Right cardiac atrium (tissue), 5 donors: ENCODE data around the gene NDUFB8. TPM values are rescaled to one million over a fixed set of nuclear protein-coding genes. Genes with fewer than 3 reads are reported as not detected.

Experiments used
- ATAC-seq, 2 donors: fragments of 200-7000 bp; cut with Tn5 transposase; one replicate each; pipeline versions ENCODE4 v1.8.0 to v1.9.1; 2020; ENCODE audit warnings: moderate library complexity in 2 of 2, mild to moderate bottlenecking in 1 of 2
- DNase-seq, 3 donors: peaks; one replicate each; pipeline ENCODE4 v3.0.0-alpha.2; 2020
- H3K27ac ChIP-seq: one replicate; pipeline ENCODE4 v1.5.1; 2013; ENCODE audit warnings: mild to moderate bottlenecking, low read length, control low read depth, moderate library complexity
- H3K27me3 ChIP-seq: one replicate; pipeline ENCODE4 v1.6.1; 2013; ENCODE audit not compliant: control insufficient read depth, insufficient read depth
- H3K4me1 ChIP-seq: one replicate; pipeline ENCODE4 v1.6.1; 2013; ENCODE audit warnings: low read length; ENCODE audit not compliant: control insufficient read depth, insufficient read depth
- H3K4me3 ChIP-seq: one replicate; pipeline ENCODE4 v1.5.1; 2013; ENCODE audit warnings: low read length, control low read depth
- H3K9me3 ChIP-seq: one replicate; pipeline ENCODE4 v1.6.1; 2013; ENCODE audit warnings: low read length; ENCODE audit not compliant: control insufficient read depth
- WGBS: extraction: QIAGEN DNeasy Blood & Tissue Kit; methylation state at CpG from one replicate; pipeline ENCODE4 v1.1.7; 2013; 5-methylcytosine and 5-hydroxymethylcytosine counted together
- intact Hi-C, 4 donors: fragments of 100-400 bp; cut with DNase I; formaldehyde crosslinking; loops; one replicate each; pipeline versions ENCODE4 v1.11.0 to v1.14.0; 2022 to 2023
- polyA plus RNA-seq: library from polyadenylated mRNA; stranded (reverse); fragments of 200-250 nt; gene quantifications from one replicate; pipeline ENCODE4 v1.2.3, GENCODE V29; 2013
- total RNA-seq, 4 donors: library from RNA; stranded (reverse); fragmentation: NEBNext Ultra II Directional; extraction: Animal tissue kit (Norgen Biotek cat#: 25700); gene quantifications; one replicate each; pipeline ENCODE4 v1.2.1, GENCODE V29; 2021
- donor health status: healthy with polysubstance abuse.
- donor health status: DM: no; HTN: yes; CAD: no.
- donor health status: DM: no; HTN: no; CAD: no.
- donor health status: DM: no; HTN: yes; CAD: no; lungs with severe emphysema.
- donor health status: DM: yes; HTN: yes; CAD: no.

NDUFB8 gene
- total and polyA plus RNA-seq, 5 donors = 344 to 1,100 (median 422) TPM

GRCh38 chr10:100507357-100507732, 22.3 kb downstream of the NDUFB8 start:
- 89% methylated on average over 5 of the region's 5 CpGs for WGBS
- Histone ChIP-seq H3K4me1 (no peaks in the 10 kb centered on the region), H3K27ac (no peak overlapping the region), H3K9me3 (no peaks in the 10 kb centered on the region), H3K4me3 (no peak overlapping the region), H3K27me3 (no peaks in the 10 kb centered on the region)
- ATAC-seq (no peak), DNase-seq (no peak)
- intact Hi-C loops = loop anchor here in 1 of 4 donors (10.0 kb wide), 1 partner anchor 173 kb away; the partner anchor contains the start of gene PKD2L1

- H3K27ac ChIP-seq = no peak overlapping the region
- DNase-seq (no peak), ATAC-seq (no peak)
- H3K4me3 ChIP-seq = no peak overlapping the region
- intact Hi-C loops = loop anchor here in 1 of 4 donors (10.0 kb wide), 1 partner anchor 172 kb away; the partner anchor contains the start of gene PKD2L1
- no peaks in the 10 kb centered on the region for H3K4me1 ChIP-seq
- 99% methylated on average over 5 of the region's 5 CpGs for WGBS
- no peaks in the 10 kb centered on the region for H3K9me3 ChIP-seq
- H3K27me3 ChIP-seq = no peaks in the 10 kb centered on the region
Observed at GRCh38 chr10:100506596-100507356, 22.9 kb downstream of the NDUFB8 start.

GRCh38 chr10:100505164-100505563, 24.5 kb downstream of the NDUFB8 start:
- ATAC-seq = no peak

DNA sequence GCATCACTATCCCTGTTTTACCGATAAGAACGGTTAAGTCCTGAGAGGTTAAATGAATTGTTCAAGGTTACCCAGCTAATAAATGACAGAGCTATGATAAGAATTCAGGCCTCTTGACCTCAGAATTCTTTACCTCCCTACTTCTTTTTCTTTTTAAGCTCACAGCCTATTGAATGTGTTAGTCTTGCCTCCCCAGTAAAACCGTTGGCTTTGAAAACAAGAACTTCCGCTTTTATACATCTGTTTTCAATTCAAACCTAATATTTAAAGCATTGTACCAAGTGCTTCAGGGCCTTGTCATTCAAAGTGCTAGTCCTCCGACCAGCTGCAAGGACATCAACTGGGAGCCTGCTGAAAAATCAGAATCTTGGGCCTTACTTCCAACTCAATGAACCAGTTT, 25.6 kb downstream of the NDUFB8 start:
- intact Hi-C loops = loop anchor here in 1 of 4 donors (10.0 kb wide), 1 partner anchor 169 kb away; the partner anchor contains the start of gene PKD2L1
- no peaks in the 10 kb centered on the region for H3K4me1 ChIP-seq
- no peaks in the 10 kb centered on the region for H3K27me3 ChIP-seq
- H3K27ac ChIP-seq = no peak overlapping the region
- DNase-seq (no peak), ATAC-seq (no peak)
- no peaks in the 10 kb centered on the region for H3K9me3 ChIP-seq
- WGBS = 65% methylated on average over 5 of the region's 5 CpGs
- H3K4me3 ChIP-seq = no peak overlapping the region

More at GRCh38 chr10:100505164-100505563, 24.5 kb downstream of the NDUFB8 start:
- Histone ChIP-seq H3K27ac (no peak overlapping the region), H3K27me3 (no peaks in the 10 kb centered on the region), H3K9me3 (no peaks in the 10 kb centered on the region), H3K4me1 (no peaks in the 10 kb centered on the region), H3K4me3 (no peak overlapping the region)
- no peak for DNase-seq
- intact Hi-C loops = loop anchor here in 1 of 4 donors (10.0 kb wide), 1 partner anchor 170 kb away; the partner anchor contains the start of gene PKD2L1
- WGBS = 99% methylated on average over 2 of the region's 2 CpGs

DNA sequence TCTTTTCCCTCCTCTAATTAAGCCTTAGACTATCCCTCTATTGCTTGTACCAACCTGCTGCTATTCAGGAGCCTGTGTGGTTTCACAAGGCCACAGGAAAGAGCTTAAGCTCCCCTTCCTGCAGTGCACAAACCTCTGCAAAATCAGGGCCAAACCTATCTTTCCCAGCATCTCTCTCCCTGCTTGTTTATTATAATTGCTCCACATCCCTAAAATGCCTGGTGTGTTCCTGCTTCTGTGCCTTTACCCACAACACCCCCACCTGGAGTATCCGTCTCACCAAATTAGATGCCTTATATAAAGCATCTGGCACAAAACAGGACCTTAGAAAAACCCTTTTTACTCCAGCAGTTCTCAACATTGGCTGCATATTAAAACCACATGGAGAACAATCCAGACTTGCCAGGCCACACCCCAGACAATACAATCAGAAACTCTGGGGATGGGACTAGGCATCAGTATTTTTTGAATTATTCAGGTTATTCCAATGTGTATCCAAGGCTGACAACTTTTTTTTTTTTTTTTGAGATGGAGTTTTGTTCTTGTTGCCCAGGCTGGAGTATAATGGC, 26.7 kb downstream of the NDUFB8 start:
- 89% methylated on average over 1 of the region's 1 CpG for whole genome bisulfite sequencing
- intact Hi-C loops = loop anchor here in 1 of 4 donors (10.0 kb wide), 1 partner anchor 168 kb away; the partner anchor contains the start of gene PKD2L1
- no peaks in the 10 kb centered on the region for H3K4me1 ChIP-seq
- H3K27ac ChIP-seq = no peak overlapping the region
- no peak for ATAC-seq
- H3K27me3 ChIP-seq = no peaks in the 10 kb centered on the region
- no peak for DNase-seq
- no peak overlapping the region for H3K4me3 ChIP-seq
- H3K9me3 ChIP-seq = no peaks in the 10 kb centered on the region

DNA sequence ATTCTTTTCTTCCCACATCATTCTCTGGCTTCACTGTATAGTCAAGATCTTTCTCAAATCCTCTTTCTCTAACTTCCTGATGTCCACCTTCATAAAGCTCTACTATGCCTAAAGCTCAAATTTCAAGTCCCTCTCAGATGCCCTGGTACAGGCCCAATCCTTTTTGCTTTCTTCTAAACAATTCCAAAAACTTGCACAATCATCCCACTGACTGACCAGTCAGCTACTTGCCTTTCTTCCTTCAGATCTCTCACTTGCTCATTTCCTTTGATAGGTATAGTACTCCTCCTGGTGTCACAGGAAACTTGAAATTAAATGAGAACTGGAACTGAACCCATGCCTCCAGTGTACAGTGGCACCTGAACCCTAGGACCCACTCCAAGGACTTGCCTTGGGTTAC, 28.2 kb downstream of the NDUFB8 start:
- no peak overlapping the region for H3K4me3 ChIP-seq
- intact Hi-C loops = loop anchor here in 1 of 4 donors (10.0 kb wide), 1 partner anchor 167 kb away; the partner anchor contains the start of gene PKD2L1
- no peaks in the 10 kb centered on the region for H3K27me3 ChIP-seq
- no peaks in the 10 kb centered on the region for H3K9me3 ChIP-seq
- ATAC-seq = no peak
- no peaks in the 10 kb centered on the region for H3K4me1 ChIP-seq
- no peak overlapping the region for H3K27ac ChIP-seq
- no peak for DNase-seq

GRCh38 chr10:100498059-100498458, 31.6 kb downstream of the NDUFB8 start:
- Histone ChIP-seq H3K27ac (no peak overlapping the region), H3K4me1 (no peaks in the 10 kb centered on the region), H3K9me3 (no peaks in the 10 kb centered on the region), H3K27me3 (no peaks in the 10 kb centered on the region), H3K4me3 (no peak overlapping the region)
- WGBS = 96% methylated on average over 4 of the region's 4 CpGs
- no peak for ATAC-seq
- intact Hi-C loops = no loop called here
- DNase-seq = no peak

DNA sequence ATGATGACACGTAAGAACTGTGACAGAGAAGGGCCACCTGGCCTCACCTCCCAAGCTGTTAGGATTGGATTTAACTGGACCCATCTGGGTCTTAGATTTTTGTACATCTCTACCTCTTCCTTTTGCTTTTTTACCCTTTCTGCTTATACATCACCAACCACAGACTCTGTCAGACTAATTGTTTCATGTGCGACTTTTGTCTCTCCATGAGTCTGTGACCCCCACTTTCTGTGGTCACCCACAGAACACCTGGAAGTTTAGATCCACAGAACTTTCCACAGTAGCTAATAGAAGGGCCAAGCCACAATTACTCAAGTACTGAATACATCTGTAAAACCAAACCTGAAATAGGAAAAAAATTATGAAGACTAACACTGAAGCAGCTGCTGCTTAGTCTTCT, 33.1 kb downstream of the NDUFB8 start:
- H3K27me3 ChIP-seq = no peaks in the 10 kb centered on the region
- intact Hi-C loops = no loop called here
- H3K27ac ChIP-seq = no peak overlapping the region
- no peaks in the 10 kb centered on the region for H3K4me1 ChIP-seq
- no peak overlapping the region for H3K4me3 ChIP-seq
- WGBS = 98% methylated on average over 2 of the region's 2 CpGs
- no peaks in the 10 kb centered on the region for H3K9me3 ChIP-seq
- no peak for DNase-seq
- ATAC-seq = no peak

DNA sequence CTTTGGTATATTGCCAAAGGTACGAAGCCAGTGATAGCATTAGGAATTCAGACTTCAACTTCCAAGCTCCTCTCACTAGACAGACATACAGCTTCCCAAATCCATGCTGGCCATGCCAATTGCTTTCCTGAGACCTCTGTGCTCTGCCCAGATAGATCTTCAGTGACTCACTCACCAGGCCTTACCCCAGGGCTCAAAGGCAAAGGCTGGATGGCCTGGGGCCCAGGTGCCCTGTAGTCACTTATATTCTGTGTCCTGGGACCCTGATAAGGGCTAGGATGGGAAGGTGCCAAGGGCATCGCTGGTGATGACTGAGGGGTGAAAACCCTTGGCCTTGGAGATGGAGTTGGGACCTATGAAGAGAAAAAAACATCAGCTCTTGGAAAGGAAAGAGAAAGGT, 39.1 kb downstream of the NDUFB8 start:
- WGBS = 84% methylated on average over 2 of the region's 2 CpGs
- no peaks in the 10 kb centered on the region for H3K27me3 ChIP-seq
- intact Hi-C loops = no loop called here
- H3K27ac ChIP-seq = no peak overlapping the region
- no peaks in the 10 kb centered on the region for H3K9me3 ChIP-seq
- no peak for ATAC-seq
- H3K4me3 ChIP-seq = no peak overlapping the region
- DNase-seq = no peak
- no peaks in the 10 kb centered on the region for H3K4me1 ChIP-seq

DNA sequence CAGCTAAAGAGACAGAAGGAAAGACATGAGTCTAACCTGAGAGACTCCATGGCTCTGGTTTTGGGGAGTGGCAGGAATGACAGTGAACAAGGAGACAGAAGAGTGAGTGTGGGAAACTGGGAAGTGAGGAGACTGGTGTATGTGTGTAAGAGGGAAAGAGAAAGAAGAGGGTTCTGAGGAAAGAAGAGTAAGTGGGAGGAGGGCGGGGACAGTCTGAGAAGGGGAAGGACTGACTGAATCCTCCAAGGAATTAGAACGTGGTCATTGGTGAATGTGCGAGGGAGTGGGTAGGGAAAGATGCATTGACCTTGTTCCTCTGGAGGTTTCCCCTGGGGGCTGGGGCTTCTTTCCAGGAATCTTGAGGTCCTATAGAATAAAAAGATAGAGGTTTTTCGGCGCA, 40.3 kb downstream of the NDUFB8 start:
- Histone ChIP-seq H3K9me3 (no peaks in the 10 kb centered on the region), H3K4me3 (no peak overlapping the region), H3K27ac (no peak overlapping the region), H3K4me1 (no peaks in the 10 kb centered on the region), H3K27me3 (no peaks in the 10 kb centered on the region)
- intact Hi-C loops = no loop called here
- no peak for ATAC-seq
- DNase-seq = no peak
- 83% methylated on average over 5 of the region's 5 CpGs for WGBS

- H3K4me3 ChIP-seq = no peak overlapping the region
Observed at GRCh38 chr10:100487529-100487928, 42.1 kb downstream of the NDUFB8 start.

More at GRCh38 chr10:100487529-100487928, 42.1 kb downstream of the NDUFB8 start:
- no peaks in the 10 kb centered on the region for H3K4me1 ChIP-seq
- ATAC-seq (no peak), DNase-seq (no peak)
- no peaks in the 10 kb centered on the region for H3K27me3 ChIP-seq
- no peak overlapping the region for H3K27ac ChIP-seq
- no peaks in the 10 kb centered on the region for H3K9me3 ChIP-seq
- WGBS = 90% methylated on average over 6 of the region's 6 CpGs
- intact Hi-C loops = no loop called here
